ENCODE results near the gene AUNIP.
A peak's percentile ranks its signal among the peaks of the same experiment; 100 is the strongest.

AUNIP gene

GRCh38 chr1:25820247-25821111, 38.8 kb downstream of the AUNIP start:
- H3K36me3 ChIP-seq (ENCODE audit: control insufficient read depth in 1 of 2, insufficient read depth in 2 of 2, low read length in 2 of 2): peaks cover 8 to 21% of the 10 kb centered on the region in 2 donors
- H3K9me3 ChIP-seq (ENCODE audit: control insufficient read depth in 1 of 2, low read length in 2 of 2): no peaks in the 10 kb centered on the region
- peak overlapping the region; percentile 79 for H3K27ac ChIP-seq (ENCODE audit: low read length)
- peaks cover 13 to 26% of the 10 kb centered on the region in 2 donors for H3K4me1 ChIP-seq (ENCODE audit: control insufficient read depth in 1 of 2, insufficient read depth in 2 of 2, low read length in 2 of 2)
- no peaks in the 10 kb centered on the region for H3K27me3 ChIP-seq (ENCODE audit: low read depth, low read length)
- H3K4me3 ChIP-seq (ENCODE audit: low read depth in 1 of 2, low read length in 2 of 2): peak overlapping the region; percentile 80 to 91

DNA sequence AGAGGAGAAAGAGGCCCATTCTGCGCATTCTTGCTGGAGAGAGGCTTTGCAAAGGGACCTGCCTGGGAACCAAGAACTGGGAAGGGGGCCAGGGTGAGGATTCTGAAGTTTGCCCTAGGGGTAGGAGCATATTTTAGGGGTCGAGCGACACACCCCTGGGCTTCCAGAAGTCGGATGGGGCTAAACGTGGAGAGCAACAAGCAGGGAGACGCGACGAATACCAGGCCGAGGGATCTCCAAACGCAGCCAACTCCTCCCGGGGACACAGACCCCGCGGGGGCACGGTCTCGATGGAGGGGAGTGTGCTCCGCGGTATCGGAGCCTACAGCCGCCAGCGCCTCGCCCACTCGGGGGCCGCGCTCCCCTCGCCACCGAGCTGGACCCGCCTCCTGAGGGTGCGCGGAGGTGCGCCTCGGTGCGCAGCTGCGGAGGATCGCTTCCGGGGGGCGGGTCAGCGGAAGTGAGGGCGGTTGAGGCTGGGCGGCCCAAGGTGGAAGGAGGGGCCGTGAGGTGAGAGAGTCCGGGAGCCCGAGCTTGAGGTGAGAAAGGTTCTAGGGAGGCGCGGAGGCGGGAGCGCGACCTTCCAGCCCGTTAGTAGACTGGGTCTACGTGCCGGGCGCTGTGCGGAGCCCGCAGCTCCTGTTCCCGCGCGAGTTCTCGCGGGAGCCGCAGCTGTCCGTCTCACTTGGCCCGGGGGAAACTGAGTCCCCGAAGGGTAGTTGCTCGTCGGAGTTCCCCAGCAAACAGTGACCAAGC, 39.6 kb downstream of the AUNIP start, which contains the start of gene MTFR1L:
MTFR1L (plus strand) TSS at position 464 of the 756 bp plus-strand sequence. CDS start 3,151 bp downstream, outside the sequence.
- peaks cover 9 to 28% of the 10 kb centered on the region in 2 donors for H3K36me3 ChIP-seq (ENCODE audit: control insufficient read depth in 1 of 2, insufficient read depth in 2 of 2, low read length in 2 of 2)
- H3K4me1 ChIP-seq (ENCODE audit: control insufficient read depth in 1 of 2, insufficient read depth in 2 of 2, low read length in 2 of 2): peaks cover 13 to 26% of the 10 kb centered on the region in 2 donors
- H3K27me3 ChIP-seq (ENCODE audit: low read depth, low read length): no peaks in the 10 kb centered on the region
- H3K27ac ChIP-seq (ENCODE audit: low read length): peak within 1 kb of the TSS; percentile 90
- peak within 1 kb of the TSS; percentile 80 to 91 for H3K4me3 ChIP-seq (ENCODE audit: low read depth in 1 of 2, low read length in 2 of 2)
- no peaks in the 10 kb centered on the region for H3K9me3 ChIP-seq (ENCODE audit: control insufficient read depth in 1 of 2, low read length in 2 of 2)

DNA sequence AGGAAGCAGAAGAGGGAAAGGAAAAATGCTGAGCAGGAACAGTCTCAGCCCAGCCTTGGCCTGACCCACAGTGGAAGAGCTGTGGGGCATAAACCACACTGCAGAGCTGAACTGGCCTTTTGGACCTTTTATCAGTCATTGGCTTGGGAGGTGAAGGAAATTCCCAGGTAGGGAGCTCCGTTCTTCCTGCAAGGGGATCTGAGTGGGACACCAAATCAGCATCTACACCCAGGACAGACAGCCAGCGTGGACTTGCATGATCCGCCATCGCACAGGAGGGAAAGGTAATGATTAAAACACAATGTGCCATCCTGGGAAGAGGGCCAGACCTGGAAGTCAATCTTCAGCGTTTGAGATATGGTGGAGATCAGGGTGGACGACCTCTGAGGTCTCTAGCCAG, 40.7 kb downstream of the AUNIP start:
- H3K36me3 ChIP-seq (ENCODE audit: control insufficient read depth in 1 of 2, insufficient read depth in 2 of 2, low read length in 2 of 2): peaks cover 9 to 31% of the 10 kb centered on the region in 2 donors
- no peaks in the 10 kb centered on the region for H3K9me3 ChIP-seq (ENCODE audit: control insufficient read depth in 1 of 2, low read length in 2 of 2)
- H3K27me3 ChIP-seq (ENCODE audit: low read depth, low read length): no peaks in the 10 kb centered on the region
- H3K4me1 ChIP-seq (ENCODE audit: control insufficient read depth in 1 of 2, insufficient read depth in 2 of 2, low read length in 2 of 2): peaks cover 13 to 26% of the 10 kb centered on the region in 2 donors
- peak overlapping the region; percentile 80 to 91 for H3K4me3 ChIP-seq (ENCODE audit: low read depth in 1 of 2, low read length in 2 of 2)
- peak overlapping the region; percentile 54 for H3K27ac ChIP-seq (ENCODE audit: low read length)

DNA sequence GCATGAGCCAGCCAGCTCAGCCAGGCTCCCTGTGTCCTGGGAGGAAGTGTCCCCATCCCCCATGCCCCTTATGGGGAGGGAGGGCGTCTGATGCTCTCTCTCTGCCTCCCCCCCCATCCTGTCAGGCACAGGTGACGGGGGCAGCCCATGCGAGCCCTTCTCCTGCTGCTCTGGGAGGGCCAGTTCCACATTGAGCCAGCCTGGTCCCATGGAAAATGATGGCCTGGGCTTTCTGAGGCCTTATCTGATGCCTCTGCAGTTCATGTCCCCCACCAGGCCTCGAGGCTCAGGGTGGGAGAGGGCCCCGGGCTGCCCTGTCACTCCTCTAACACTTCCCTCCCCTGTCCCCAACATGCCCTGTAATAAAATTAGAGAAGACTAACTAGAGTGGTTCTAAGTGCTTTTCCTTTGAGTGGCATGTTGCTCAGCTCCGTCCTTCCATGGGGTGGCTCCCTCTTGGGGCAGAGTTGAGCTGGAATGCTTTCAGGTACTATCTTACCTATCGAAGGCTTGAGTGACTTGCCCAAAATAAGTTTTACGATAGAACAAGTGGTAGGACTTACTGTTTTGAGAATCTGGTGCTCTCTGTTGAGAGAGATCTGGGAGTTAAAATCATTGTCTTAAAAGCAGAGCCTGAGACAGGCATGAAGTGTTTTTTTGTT, 41.3 kb downstream of the AUNIP start:
- Histone ChIP-seq H3K9me3 (ENCODE audit: control insufficient read depth in 1 of 2, low read length in 2 of 2) (no peaks in the 10 kb centered on the region), H3K4me1 (ENCODE audit: control insufficient read depth in 1 of 2, insufficient read depth in 2 of 2, low read length in 2 of 2) (peaks cover 13 to 26% of the 10 kb centered on the region in 2 donors), H3K4me3 (ENCODE audit: low read depth in 1 of 2, low read length in 2 of 2) (no peak overlapping the region), H3K27me3 (ENCODE audit: low read depth, low read length) (no peaks in the 10 kb centered on the region), H3K36me3 (ENCODE audit: control insufficient read depth in 1 of 2, insufficient read depth in 2 of 2, low read length in 2 of 2) (peaks cover 13 to 32% of the 10 kb centered on the region in 2 donors), H3K27ac (ENCODE audit: low read length) (peak overlapping the region; percentile 54)

GRCh38 chr1:25816112-25816718, 43.0 kb downstream of the AUNIP start:
- Histone ChIP-seq H3K27me3 (ENCODE audit: low read depth, low read length) (no peaks in the 10 kb centered on the region), H3K4me3 (ENCODE audit: low read depth in 1 of 2, low read length in 2 of 2) (no peak overlapping the region), H3K9me3 (ENCODE audit: control insufficient read depth in 1 of 2, low read length in 2 of 2) (no peaks in the 10 kb centered on the region), H3K4me1 (ENCODE audit: control insufficient read depth in 1 of 2, insufficient read depth in 2 of 2, low read length in 2 of 2) (peaks cover 7 to 15% of the 10 kb centered on the region in 2 donors), H3K27ac (ENCODE audit: low read length) (no peak overlapping the region), H3K36me3 (ENCODE audit: control insufficient read depth in 1 of 2, insufficient read depth in 2 of 2, low read length in 2 of 2) (peaks cover 14 to 39% of the 10 kb centered on the region in 2 donors)

DNA sequence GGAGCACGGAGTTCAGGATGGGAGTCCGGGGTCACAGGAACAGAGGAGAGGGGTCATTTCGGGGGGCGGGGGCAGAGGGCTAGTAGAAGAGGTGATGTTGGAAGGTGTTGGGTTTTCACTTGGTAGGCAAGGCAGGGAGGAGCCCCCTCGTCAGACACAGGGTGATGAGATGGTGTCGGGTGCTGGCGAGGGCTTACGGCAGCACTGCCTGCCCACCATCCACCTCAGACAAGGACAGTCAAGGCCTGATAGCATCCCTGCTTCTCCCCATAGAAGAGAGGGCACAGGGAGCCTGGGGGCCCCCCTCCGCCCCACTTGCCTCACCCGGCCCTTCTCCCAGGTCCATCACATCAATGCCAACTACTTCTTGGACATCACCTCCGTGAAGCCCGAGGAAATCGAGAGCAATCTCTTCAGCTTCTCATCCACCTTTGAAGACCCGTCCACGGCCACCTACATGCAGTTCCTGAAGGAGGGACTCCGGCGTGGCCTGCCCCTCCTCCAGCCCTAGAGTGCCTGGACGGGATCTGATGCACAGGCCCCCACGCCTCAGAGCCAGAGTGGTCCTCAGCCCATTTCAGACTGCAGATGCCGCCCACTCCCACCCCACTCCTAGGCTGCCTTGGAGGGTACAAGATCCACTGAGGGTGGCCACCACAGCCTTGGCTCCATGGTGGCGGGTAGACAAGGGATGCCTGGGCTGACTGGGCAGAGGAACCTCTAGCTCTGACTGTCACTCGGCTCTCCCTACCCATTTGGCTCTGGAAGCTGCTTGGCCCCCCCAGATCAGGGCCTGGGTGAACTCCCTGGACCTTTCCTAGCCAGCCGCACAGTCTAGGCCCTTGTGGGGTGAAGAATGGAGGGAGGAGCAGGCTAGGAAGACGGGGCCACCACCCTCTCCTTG, 43.8 kb downstream of the AUNIP start:
- no peaks in the 10 kb centered on the region for H3K9me3 ChIP-seq (ENCODE audit: control insufficient read depth in 1 of 2, low read length in 2 of 2)
- H3K27me3 ChIP-seq (ENCODE audit: low read depth, low read length): no peaks in the 10 kb centered on the region
- H3K27ac ChIP-seq (ENCODE audit: low read length): no peak overlapping the region
- no peak overlapping the region for H3K4me3 ChIP-seq (ENCODE audit: low read depth in 1 of 2, low read length in 2 of 2)
- peaks cover 14 to 39% of the 10 kb centered on the region in 2 donors for H3K36me3 ChIP-seq (ENCODE audit: control insufficient read depth in 1 of 2, insufficient read depth in 2 of 2, low read length in 2 of 2)
- H3K4me1 ChIP-seq (ENCODE audit: control insufficient read depth in 1 of 2, insufficient read depth in 2 of 2, low read length in 2 of 2): peaks cover 4 to 16% of the 10 kb centered on the region in 2 donors

GRCh38 chr1:25814549-25815087, 44.6 kb downstream of the AUNIP start:
- H3K4me1 ChIP-seq (ENCODE audit: control insufficient read depth in 1 of 2, insufficient read depth in 2 of 2, low read length in 2 of 2): peaks cover 4 to 19% of the 10 kb centered on the region in 2 donors

GRCh38 chr1:25813734-25814471, 45.4 kb downstream of the AUNIP start:
- H3K4me1 ChIP-seq (ENCODE audit: control insufficient read depth in 1 of 2, insufficient read depth in 2 of 2, low read length in 2 of 2): peaks cover 1 to 17% of the 10 kb centered on the region in 2 donors
- no peak overlapping the region for H3K27ac ChIP-seq (ENCODE audit: low read length)
- H3K9me3 ChIP-seq (ENCODE audit: control insufficient read depth in 1 of 2, low read length in 2 of 2): no peaks in the 10 kb centered on the region
- no peak overlapping the region for H3K4me3 ChIP-seq (ENCODE audit: low read depth in 1 of 2, low read length in 2 of 2)
- no peaks in the 10 kb centered on the region for H3K27me3 ChIP-seq (ENCODE audit: low read depth, low read length)
- peaks cover 18 to 52% of the 10 kb centered on the region in 2 donors for H3K36me3 ChIP-seq (ENCODE audit: control insufficient read depth in 1 of 2, insufficient read depth in 2 of 2, low read length in 2 of 2)

More at GRCh38 chr1:25814549-25815087, 44.6 kb downstream of the AUNIP start:
- Histone ChIP-seq H3K4me3 (ENCODE audit: low read depth in 1 of 2, low read length in 2 of 2) (no peak overlapping the region), H3K27ac (ENCODE audit: low read length) (no peak overlapping the region), H3K9me3 (ENCODE audit: control insufficient read depth in 1 of 2, low read length in 2 of 2) (no peaks in the 10 kb centered on the region), H3K27me3 (ENCODE audit: low read depth, low read length) (no peaks in the 10 kb centered on the region), H3K36me3 (ENCODE audit: control insufficient read depth in 1 of 2, insufficient read depth in 2 of 2, low read length in 2 of 2) (peaks cover 18 to 45% of the 10 kb centered on the region in 2 donors)

- no peaks in the 10 kb centered on the region for H3K27me3 ChIP-seq (ENCODE audit: low read depth, low read length)
- no peak overlapping the region for H3K4me3 ChIP-seq (ENCODE audit: low read depth in 1 of 2, low read length in 2 of 2)
- no peak overlapping the region for H3K27ac ChIP-seq (ENCODE audit: low read length)
- peaks cover 0 to 10% of the 10 kb centered on the region in 2 donors for H3K4me1 ChIP-seq (ENCODE audit: control insufficient read depth in 1 of 2, insufficient read depth in 2 of 2, low read length in 2 of 2)
- H3K36me3 ChIP-seq (ENCODE audit: control insufficient read depth in 1 of 2, insufficient read depth in 2 of 2, low read length in 2 of 2): peaks cover 18 to 58% of the 10 kb centered on the region in 2 donors
- H3K9me3 ChIP-seq (ENCODE audit: control insufficient read depth in 1 of 2, low read length in 2 of 2): no peaks in the 10 kb centered on the region
Measured at GRCh38 chr1:25813071-25813733, 46.1 kb downstream of the AUNIP start.

Measured in muscle layer of duodenum (tissue), 2 donors.